Colon (tissue), 2 donors: Measurements from ENCODE around the gene ZSCAN30.

ENCODE experiments used
- FAIRE-seq: peaks from 2 replicates; lab custom pipeline; 2012; peaks lifted over from hg19 to GRCh38; lab: Jason Lieb, UNC
- donor health status: control.
- donor health status: control.

Gene ZSCAN30

DNA sequence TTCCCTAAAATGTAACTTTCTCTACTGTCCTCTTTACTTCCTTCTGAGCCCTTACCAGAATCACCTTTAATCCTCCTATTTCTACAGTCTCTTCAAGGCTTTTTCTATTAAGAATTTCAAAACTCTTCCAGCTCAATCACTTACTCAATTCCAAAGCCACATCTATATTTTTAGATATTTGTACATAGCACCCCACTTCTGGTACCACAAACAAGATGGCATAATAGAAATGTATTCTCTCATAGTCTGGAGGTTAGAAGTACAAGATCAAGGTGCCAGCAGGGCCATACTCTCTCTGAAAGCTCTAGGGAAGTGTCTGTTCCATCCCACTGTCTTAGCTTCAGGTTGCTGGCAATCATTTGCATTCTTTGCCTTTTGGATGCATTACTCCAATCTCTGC is 11.1 kb downstream of the ZSCAN30 start:
- FAIRE-seq: no peak

DNA sequence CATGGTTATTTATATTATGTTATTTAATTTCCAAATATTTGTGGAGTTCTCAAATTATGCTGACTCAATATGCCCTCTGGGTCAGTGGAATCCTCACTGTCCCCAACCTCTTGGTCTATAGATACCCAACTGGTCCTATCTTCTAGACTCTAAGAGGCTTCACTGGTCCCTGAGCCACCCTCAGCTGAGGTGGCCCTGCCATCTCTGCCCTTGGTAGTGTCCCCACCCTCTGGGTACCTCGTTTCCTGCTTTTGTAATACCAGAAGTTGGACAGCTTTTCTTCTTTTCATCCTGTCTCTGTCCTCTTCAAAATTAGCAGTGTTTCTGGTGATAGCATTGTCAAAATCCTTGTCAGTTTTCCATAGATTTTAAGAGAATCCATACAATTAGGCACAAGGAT is 11.9 kb downstream of the ZSCAN30 start:
- FAIRE-seq: no peak

DNA sequence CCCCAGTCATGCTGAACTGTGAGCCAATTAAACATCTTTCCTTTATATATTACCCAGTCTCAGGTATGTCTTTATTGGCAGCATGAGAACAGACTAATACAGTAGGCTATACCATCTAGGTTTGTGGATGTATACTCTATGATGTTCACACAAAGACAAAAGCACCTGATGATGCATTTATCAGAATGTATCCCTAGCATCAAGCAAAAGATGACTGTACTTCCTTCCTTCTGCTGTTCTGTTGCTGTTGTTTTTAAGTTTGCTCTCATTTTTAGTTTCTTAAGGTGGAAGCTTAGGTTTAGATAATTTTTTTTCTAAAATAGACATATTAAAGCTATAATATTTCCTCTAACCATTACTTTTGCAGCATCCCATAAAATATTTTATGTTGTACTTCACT is 12.4 kb downstream of the ZSCAN30 start:
- no peak for FAIRE-seq

DNA sequence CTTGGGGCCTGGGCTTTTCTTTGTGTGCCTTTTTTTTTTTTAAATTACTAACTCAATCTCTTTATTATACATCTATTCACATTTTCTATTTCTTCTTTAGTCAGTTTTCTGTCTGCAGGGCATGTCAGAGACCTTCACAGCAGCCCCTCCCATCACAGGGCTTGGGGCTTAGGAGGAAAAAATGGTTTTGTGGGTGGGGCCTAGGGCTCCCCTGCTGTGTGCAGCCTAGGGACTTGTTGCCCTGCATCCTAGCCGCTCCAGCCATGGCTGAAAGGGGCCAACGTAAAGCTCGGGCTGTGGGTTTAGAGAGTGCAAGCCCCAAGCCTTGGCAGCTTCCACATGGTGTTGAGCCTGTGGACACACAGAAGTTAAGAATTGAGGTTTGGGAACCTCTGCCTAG is 13.8 kb downstream of the ZSCAN30 start:
- no peak for FAIRE-seq

DNA sequence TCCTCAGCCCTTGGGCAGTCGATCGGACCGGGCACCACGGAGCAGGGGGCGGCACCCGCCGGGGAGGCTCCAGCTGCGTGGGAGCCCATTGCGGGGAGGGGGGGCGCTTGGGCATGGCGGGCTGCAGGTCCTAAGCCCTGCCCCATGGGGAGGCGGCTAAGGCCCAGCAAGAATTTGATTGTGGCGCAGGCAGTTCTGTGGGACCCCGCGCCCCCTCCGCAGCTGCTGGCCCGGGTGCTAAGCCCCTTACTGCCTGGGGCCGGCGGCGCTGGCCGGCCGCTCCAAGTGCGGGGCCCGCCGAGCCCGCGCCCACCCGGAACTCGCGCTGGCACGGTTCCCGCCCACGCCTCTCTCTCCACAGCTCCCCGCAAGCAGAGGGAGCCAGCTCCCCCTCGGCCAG is 18.4 kb downstream of the ZSCAN30 start:
- no peak for FAIRE-seq

DNA sequence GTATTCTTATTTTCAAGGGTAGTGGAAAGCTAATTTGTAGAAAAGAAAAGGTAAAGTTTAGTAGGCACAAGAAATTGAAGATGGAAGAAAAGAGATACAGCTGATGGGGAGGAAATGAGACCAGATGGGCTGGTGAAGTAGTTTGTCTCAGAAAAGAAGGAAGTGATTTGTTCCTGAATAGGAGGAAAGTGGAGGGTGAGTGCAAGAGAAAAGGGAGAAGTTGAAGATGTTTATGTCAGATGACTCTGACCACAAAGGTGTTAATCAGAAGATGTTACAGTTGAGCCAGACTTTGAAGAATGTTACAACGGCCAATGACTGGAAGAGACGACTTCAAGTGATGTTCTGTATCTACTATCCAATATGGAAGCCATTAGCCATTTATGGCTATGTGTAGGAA is 21.2 kb downstream of the ZSCAN30 start:
- FAIRE-seq: no peak

DNA sequence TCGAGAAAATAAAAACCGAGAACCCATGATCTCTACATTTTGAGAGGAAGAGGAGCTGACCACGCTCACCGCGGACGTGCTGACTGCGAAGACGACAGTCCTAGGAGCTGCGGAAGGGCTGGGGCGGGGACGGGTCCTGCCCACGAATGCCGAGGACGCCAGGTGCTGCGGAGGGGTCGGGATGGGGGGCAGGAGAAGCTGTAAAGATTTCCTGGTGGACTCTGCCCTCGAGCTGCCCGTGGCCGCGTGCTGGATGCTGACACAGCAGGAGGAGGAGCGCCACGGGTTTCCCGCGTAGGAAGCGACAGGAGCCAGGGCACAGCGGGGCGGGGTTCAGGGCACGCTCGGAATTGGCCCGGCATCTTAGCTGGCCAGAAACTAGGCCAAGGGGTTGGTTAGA is 22.2 kb downstream of the ZSCAN30 start:
- no peak for FAIRE-seq

DNA sequence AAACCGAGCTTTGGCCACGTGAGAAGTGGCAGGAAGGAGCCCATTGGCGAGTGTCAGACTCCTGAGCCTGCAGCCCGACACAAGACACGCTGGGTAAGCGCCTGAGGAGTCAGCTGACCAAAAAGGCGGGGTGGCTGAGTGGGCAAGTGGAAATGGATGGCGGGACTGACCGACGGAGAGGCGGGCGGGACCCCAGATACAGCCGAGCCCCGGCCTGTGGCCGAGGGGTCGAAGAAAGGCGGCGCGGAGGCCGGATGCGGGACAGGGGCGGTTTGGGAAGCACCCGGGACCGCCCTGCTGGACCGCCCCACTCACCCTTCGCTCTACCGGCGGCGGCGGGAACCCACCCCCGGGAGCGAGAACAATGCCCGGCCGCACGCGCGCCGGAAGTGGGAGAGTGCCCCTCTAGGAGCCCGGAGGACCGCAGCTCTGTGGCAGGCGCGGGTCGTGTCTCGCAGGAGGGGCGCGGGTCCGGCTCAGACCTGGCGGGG is 22.8 kb downstream of the ZSCAN30 start:
- FAIRE-seq: no peak

DNA sequence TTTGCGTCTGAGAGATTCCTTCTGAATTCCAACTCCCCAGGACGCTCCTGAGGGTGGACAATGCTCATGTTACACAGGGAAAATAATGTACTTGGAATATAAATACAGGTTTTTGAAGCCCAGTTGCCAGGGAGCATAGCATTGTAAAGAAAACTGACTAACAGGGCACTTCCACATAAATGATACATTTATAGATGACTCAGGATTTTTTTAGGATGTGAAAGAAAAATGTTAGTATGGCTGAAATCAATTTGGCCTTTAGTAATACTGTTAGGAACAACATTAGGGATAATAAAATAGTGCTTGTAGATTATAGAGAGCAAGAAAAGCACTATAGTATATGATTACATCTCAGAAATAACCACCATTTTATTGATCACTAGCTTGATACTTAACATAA is 25.6 kb downstream of the ZSCAN30 start:
- no peak for FAIRE-seq

DNA sequence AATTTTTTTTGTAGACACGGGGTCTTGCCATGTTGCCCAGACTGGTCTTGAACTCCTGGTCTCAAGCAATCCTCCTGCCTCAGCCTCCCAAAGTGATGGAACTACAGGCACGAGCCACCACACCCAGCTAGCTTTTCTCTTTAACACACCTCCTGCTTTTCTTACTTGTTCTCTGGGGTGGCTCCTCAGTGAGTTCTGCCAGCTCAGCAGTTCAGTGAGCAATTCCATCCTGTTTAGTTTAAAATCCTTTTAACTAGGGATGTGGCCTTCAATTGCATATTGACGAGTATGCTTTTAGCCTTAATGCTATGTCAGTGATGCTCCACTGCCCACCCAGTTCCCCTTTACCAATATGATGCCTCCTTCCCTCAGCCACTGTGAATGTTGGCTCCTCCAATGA is 33.1 kb downstream of the ZSCAN30 start:
- FAIRE-seq: no peak

DNA sequence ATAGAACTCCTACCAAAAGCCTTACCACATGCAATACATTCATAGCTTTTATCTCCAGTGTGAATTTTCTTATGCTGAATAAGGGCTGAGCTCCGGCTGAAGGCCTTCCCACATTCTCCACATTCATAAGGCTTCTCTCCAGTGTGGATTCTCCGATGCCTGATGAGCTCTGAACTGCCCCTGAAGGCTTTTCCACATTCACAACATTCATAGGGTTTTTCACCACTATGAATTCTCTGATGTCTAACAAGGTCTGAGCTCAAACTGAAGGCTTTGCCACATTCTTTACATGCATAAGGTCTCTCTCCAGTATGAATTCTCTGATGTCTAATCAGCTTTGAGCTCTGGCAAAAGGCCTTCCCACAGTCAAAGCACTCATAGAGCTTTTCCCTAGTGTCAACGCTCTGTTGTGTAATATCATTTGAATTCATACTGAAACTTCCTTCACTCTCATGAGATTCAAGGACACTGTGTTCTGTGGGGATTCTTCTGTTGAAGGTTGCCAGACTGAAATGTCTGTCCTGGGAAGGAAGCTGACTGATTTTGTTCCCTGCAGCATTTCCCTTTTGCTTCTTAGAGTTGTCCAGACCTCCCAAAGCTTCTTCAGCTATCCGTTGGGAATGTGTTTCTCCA is 36.3 kb downstream of the ZSCAN30 start:
- no peak for FAIRE-seq

DNA sequence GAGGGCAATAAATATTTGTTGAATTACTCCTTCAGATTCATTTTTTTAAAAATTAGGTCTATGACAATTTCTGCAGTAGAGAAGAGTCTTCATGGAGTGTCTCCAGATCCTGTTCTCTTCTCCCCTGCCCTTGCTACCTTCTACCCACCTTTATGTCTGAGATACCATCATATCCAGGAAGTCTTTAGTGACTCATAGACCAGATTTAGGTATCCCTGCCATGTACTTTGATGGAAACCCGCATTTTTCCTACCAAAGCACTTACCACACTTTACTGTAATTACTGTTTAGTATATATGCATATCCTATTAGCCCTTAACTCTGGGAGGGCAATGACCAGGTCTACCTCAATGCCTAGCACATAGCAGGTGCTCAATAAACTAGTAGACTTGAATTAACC is 37.6 kb downstream of the ZSCAN30 start:
- no peak for FAIRE-seq

DNA sequence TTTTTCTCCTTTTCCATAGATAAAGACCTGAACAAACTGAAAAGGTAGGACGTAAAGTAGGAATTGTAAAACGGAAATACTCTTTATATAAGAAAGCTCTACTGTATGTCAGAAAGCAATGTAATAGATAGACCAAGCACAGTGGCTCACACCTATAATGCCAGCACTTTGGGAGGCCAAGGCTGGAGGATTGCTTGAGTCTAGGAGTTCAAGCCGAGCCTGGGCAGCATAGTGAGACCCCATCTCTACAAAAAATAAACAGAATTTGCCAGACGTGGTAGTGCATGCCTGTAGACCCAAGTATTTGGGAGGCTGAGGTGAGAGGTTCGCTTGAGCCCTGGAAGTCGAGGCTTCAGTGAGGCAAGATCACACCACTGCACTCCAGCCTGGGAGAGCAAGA is 41.6 kb downstream of the ZSCAN30 start:
- FAIRE-seq: no peak

DNA sequence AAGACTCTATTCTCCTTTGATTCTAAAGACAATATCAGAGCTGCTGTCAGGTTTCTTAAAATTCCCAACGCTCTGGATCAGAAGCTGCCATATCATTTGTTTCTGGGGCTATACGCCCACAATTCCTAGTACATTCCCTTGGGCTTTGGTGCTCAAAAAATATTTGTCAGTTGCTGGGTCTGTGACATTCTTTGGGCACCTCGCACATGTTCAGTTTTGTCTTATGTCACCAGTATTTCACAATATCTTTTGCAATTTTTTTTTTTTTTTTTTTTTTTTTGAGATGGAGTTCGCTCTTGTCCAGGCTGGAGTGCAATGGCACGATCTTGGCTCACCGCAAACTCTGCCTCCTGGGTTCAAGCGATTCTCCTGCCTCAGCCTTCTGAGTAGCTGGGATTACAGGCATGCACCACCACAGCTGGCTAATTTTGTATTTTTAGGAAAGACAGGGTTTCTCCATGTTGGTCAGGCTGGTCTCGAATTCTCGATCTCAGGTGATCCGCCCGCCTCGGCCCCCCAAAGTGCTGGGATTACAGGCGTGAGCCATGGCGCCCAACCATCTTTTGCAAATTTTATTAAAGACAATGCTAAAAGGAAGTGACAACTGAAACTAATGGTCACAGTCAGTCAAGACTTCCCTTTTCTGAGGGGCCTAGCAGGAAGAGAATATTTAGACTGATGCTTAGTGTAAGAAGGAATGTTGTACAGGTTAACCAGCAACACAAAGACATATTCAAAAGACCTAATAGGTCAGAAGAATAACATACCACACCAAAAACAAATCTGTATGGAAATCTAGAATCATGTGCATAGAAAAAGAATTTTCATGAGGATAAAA is 42.4 kb downstream of the ZSCAN30 start:
- FAIRE-seq: no peak

DNA sequence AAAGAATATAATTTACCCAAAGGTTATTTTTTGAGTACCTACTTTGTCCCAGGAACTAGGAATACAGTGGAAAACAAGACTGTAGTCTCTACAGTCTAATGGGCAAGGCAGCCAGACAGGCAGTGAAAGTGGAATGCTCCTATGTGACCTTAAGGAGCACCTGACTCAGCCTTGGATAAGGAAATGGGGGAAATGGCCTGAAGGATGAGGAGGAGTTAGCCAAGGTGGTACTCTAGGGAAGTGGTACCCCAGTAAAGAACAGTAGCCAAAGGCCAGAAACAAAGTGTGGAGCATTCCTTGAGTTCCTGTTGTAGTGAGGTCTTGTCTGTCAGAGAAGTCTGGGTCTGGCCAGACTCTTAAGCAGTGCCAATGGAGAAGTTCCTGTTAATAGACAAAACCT is 43.2 kb downstream of the ZSCAN30 start:
- no peak for FAIRE-seq

DNA sequence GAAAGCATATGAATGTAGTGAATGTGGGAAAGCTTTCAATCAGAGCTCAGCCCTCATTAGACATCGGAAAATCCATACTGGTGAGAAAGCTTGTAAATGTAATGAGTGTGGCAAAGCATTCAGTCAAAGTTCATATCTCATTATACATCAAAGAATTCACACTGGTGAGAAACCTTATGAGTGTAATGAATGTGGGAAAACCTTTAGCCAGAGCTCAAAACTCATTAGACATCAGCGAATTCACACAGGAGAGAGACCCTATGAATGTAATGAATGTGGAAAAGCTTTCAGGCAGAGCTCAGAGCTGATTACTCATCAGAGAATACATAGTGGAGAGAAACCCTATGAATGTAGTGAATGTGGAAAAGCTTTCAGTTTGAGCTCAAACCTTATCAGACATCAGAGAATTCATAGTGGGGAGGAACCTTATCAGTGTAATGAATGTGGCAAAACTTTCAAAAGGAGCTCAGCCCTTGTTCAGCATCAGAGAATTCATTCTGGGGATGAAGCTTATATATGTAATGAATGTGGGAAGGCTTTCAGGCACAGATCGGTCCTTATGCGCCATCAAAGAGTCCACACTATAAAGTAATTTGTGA is 44.2 kb downstream of the ZSCAN30 start:
- no peak for FAIRE-seq

DNA sequence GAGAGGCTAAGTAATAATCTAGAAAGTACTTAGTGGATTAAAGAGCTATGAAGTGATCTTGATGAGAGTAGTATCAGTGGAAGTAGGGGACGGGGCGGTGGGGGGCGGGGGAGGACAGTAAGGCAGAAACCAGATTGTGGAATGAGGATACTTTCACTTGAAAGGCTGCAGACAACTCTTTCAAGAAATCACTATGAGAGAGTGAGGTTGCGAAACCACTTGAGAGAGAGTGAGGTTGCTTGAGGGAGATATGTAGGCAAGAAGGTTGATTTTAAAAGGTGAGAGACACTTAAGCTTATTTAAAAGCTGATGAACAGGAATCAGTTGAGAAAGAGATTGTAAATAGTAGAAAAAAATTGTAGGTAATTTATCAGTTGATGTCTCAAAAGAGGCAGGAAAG is 45.4 kb downstream of the ZSCAN30 start:
- no peak for FAIRE-seq

DNA sequence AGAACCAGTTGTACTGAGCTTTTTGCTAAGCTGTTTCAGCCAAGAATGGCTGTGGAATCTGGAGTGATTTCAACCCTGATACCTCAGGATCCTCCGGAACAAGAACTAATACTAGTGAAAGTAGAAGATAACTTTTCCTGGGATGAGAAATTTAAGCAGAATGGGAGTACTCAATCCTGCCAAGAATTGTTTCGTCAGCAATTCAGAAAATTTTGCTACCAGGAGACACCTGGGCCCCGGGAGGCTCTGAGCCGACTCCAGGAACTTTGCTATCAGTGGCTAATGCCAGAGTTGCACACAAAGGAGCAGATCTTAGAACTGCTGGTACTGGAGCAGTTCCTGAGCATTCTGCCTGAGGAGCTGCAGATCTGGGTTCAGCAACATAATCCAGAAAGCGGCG is 47.6 kb downstream of the ZSCAN30 start:
- no peak for FAIRE-seq

DNA sequence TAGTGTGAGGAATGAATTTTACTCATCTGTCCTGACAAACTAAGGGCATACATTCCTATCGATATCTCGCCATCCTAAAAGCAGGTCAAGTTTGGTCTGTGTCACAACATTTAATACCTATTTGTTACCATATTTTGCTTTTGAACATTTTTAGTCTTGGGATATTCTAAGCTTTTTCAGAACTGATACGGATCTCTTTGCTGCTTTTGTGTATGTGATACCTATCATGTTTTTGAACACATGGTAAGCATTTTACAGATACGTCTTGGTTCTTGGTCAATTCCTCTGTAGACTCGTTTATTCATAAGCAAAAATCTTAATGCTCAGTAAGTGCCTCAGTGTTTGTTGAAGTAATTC is 48.6 kb downstream of the ZSCAN30 start:
- no peak for FAIRE-seq

DNA sequence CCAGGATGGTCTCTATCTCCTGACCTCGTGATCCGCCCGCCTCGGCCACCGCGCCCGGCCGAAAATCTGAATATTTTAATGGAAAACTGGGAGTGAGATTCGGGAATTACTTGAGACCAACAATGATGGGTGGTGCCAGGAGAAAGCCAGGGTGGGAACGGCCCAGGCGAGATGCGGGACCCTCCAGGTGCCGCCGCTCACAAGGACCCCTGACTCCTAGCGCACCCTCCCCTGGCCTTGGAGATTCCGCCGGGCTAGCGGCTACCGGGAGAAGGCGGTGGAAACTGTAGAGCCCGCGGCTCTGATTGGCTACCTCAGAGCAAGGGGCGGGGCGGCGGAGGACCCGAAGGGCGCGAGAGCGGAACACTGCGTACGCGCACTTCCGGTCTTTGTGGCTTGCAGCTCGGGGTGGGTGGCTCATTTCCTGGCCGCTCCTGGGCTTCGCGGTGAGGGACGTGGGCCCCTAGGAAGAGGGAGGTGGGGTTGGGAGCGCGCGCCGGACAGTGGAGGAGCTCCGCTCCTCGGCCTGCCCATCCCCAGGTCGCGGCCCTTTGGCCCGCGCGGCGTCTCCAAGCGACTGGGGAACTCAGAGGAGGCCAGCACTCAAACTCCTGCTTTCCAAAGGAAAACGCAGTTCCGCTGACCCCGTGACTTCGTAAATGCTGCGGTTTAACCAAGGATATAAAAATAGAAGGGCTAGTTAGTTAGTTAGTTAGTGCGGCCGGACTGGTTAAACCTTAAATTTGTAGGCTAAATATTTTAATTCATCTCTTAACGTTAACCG is 49.2 kb downstream of the ZSCAN30 start, which contains the start of gene ZNF397:
Gene ZNF397 (plus strand): TSS at position 371 of the 784 bp plus-strand sequence. CDS start 1,437 bp downstream, outside the sequence.
- no peak for FAIRE-seq

DNA sequence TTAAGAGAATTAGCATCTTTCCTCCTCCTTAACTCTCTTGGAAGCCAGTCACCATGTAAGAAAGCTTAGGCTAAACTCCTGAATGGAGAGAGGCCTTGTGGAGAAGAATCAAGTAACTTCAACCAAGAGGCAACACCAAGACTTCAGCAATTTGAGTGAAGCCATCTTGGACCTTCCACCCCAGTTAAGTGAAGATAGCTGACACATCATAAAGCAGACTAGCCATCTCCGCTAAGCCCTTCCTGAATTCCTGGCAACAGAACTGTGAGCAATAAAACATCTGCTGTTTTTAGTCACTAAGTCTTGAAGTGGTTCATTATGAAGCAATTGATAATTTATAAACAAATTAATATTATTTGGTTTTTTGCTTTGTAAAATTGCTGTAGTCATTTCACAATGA is 50.7 kb downstream of the ZSCAN30 start:
- no peak for FAIRE-seq

DNA sequence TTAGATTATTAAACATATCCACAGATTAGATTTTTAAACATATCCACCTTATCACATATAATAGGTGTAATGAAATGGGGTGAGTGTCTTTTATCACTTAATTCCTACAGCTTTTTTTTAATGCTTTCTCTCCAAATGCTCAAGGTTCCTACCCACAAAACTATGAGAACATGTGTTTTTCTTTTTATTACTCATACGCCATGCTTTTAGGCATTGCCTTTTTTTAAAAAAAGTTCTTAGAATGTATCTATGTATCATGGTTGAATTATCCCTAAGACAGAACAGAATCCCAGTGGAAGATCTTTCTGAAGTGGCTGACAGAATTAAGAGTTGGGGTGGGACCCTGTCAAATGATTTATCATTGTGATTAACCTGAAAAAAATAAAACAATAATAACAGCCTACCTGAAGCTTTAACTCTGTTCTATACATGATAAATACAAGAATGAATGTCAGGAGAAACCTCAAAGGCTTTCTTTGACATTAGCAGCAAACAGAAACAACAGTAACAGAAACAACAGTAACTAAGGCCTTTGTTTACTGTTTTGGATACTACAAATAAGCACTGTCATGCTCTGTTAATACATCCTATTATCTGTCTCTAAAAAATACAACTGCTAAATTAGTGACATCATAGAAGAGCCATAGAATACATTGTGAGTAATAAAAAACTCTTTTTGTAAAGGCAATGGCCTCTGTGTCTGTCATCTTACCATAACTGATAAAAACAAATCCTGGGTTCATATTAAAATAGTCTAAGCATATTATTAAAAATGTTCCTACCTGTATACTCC is 53.3 kb downstream of the ZSCAN30 start:
- no peak for FAIRE-seq
